ACC112 (cell line): Measurements from ENCODE around the gene PPP1R1C.

Experiments used
- H2AFZ ChIP-seq: fragments of 200-600 bp; sonication (generic); one replicate; pipeline ENCODE4 v1.6.0; 2017; ENCODE audit warnings: antibody characterized with exemption, low read length; ENCODE audit not compliant: unreplicated experiment
- H3K27ac ChIP-seq: fragments of 200-600 bp; sonication (generic); 2 replicates; pipeline ENCODE4 v1.5.1; 2014; ENCODE audit warnings: low read depth, mild to moderate bottlenecking, antibody characterized with exemption, low read length, moderate library complexity
- H3K27me3 ChIP-seq: fragments of 200-600 bp; sonication (generic); 2 replicates; pipeline ENCODE4 v1.6.1; 2014; ENCODE audit warnings: mild to moderate bottlenecking, antibody characterized with exemption, low read length, moderate library complexity, mixed read lengths; ENCODE audit not compliant: insufficient read depth
- H3K36me3 ChIP-seq: fragments of 200-600 bp; sonication (generic); 2 replicates; pipeline ENCODE4 v1.6.1; 2016; ENCODE audit warnings: mild to moderate bottlenecking, antibody characterized with exemption, low read length, moderate library complexity, mixed read lengths; ENCODE audit not compliant: insufficient read depth
- H3K4me1 ChIP-seq: fragments of 200-600 bp; sonication (generic); one replicate; pipeline ENCODE4 v1.6.1; 2016; ENCODE audit warnings: low read length, mixed read lengths; ENCODE audit not compliant: insufficient read depth, unreplicated experiment, control insufficient read depth
- H3K4me3 ChIP-seq: fragments of 200-600 bp; sonication (generic); 2 replicates; pipeline ENCODE4 v1.5.1; 2014; ENCODE audit warnings: mild to moderate bottlenecking, low read depth, low read length
- H3K79me2 ChIP-seq: fragments of 200-600 bp; sonication (generic); one replicate; pipeline ENCODE4 v1.6.0; 2016; ENCODE audit warnings: low read length; ENCODE audit not compliant: control insufficient read depth, unreplicated experiment, insufficient read depth

Gene PPP1R1C

GRCh38 chr2:182067393-182067792, 81.7 kb downstream of the PPP1R1C start:
- H3K4me3 ChIP-seq, result no peak overlapping the region
- H3K27me3 ChIP-seq, result no peaks in the 10 kb centered on the region
- peaks cover 28% of the 10 kb centered on the region for H3K4me1 ChIP-seq
- H3K36me3 ChIP-seq, result no peaks in the 10 kb centered on the region
- H3K27ac ChIP-seq, result peak overlapping the region; percentile 20; the same call in 1 of the 2 replicates
- no peak overlapping the region for H2AFZ ChIP-seq
- H3K79me2 ChIP-seq, result no peaks in the 10 kb centered on the region

GRCh38 chr2:182068811-182069210, 83.2 kb downstream of the PPP1R1C start:
- H3K27me3 ChIP-seq, result no peaks in the 10 kb centered on the region
- no peaks in the 10 kb centered on the region for H3K36me3 ChIP-seq
- H2AFZ ChIP-seq, result no peak overlapping the region
- H3K79me2 ChIP-seq, result no peaks in the 10 kb centered on the region
- peaks cover 28% of the 10 kb centered on the region for H3K4me1 ChIP-seq
- H3K27ac ChIP-seq, result no peak overlapping the region
- H3K4me3 ChIP-seq, result no peak overlapping the region

GRCh38 chr2:182069416-182069815, 83.8 kb downstream of the PPP1R1C start:
- Histone ChIP-seq H3K79me2 (no peaks in the 10 kb centered on the region), H3K27me3 (no peaks in the 10 kb centered on the region), H3K27ac (no peak overlapping the region), H2AFZ (no peak overlapping the region), H3K36me3 (no peaks in the 10 kb centered on the region), H3K4me3 (no peak overlapping the region), H3K4me1 (peaks cover 28% of the 10 kb centered on the region)

GRCh38 chr2:182069908-182070307, 84.3 kb downstream of the PPP1R1C start:
- Histone ChIP-seq H3K4me3 (no peak overlapping the region), H3K27me3 (no peaks in the 10 kb centered on the region), H3K4me1 (peaks cover 28% of the 10 kb centered on the region), H3K36me3 (no peaks in the 10 kb centered on the region), H3K79me2 (no peaks in the 10 kb centered on the region), H2AFZ (no peak overlapping the region), H3K27ac (no peak overlapping the region)

- Histone ChIP-seq H3K27ac (no peak overlapping the region), H3K4me1 (peaks cover 28% of the 10 kb centered on the region), H3K79me2 (no peaks in the 10 kb centered on the region), H3K27me3 (no peaks in the 10 kb centered on the region), H3K4me3 (no peak overlapping the region), H3K36me3 (no peaks in the 10 kb centered on the region), H2AFZ (no peak overlapping the region)
Measured at GRCh38 chr2:182070736-182071135, 85.1 kb downstream of the PPP1R1C start.

GRCh38 chr2:182072861-182073260, 87.2 kb downstream of the PPP1R1C start:
- Histone ChIP-seq H3K36me3 (no peaks in the 10 kb centered on the region), H3K27me3 (no peaks in the 10 kb centered on the region), H3K4me1 (peaks cover 20% of the 10 kb centered on the region), H3K4me3 (no peak overlapping the region), H2AFZ (no peak overlapping the region), H3K79me2 (no peaks in the 10 kb centered on the region), H3K27ac (no peak overlapping the region)

GRCh38 chr2:182073613-182074012, 88.0 kb downstream of the PPP1R1C start:
- Histone ChIP-seq H2AFZ (no peak overlapping the region), H3K27ac (no peak overlapping the region), H3K27me3 (no peaks in the 10 kb centered on the region)

GRCh38 chr2:182077023-182077422, 91.4 kb downstream of the PPP1R1C start:
- Histone ChIP-seq H3K4me1 (peaks cover 11% of the 10 kb centered on the region), H3K27ac (0 out of 2 replicates have a peak overlapping the region, but pooled peaks have one; percentile 17), H3K79me2 (no peaks in the 10 kb centered on the region), H2AFZ (no peak overlapping the region), H3K36me3 (no peaks in the 10 kb centered on the region), H3K4me3 (no peak overlapping the region), H3K27me3 (no peaks in the 10 kb centered on the region)

More at GRCh38 chr2:182073613-182074012, 88.0 kb downstream of the PPP1R1C start:
- Histone ChIP-seq H3K4me1 (peaks cover 18% of the 10 kb centered on the region), H3K79me2 (no peaks in the 10 kb centered on the region), H3K4me3 (no peak overlapping the region), H3K36me3 (no peaks in the 10 kb centered on the region)

GRCh38 chr2:182077448-182078142, 91.9 kb downstream of the PPP1R1C start:
- H3K27me3 ChIP-seq, result no peaks in the 10 kb centered on the region
- H3K27ac ChIP-seq, result 0 out of 2 replicates have a peak overlapping the region, but pooled peaks have one; percentile 4
- H3K79me2 ChIP-seq, result no peaks in the 10 kb centered on the region
- peaks cover 11% of the 10 kb centered on the region for H3K4me1 ChIP-seq
- no peaks in the 10 kb centered on the region for H3K36me3 ChIP-seq
- peak overlapping the region; percentile 47 for H2AFZ ChIP-seq
- H3K4me3 ChIP-seq, result no peak overlapping the region

- Histone ChIP-seq H2AFZ (no peak overlapping the region), H3K27me3 (no peaks in the 10 kb centered on the region), H3K4me3 (no peak overlapping the region), H3K36me3 (no peaks in the 10 kb centered on the region), H3K79me2 (no peaks in the 10 kb centered on the region), H3K4me1 (peaks cover 11% of the 10 kb centered on the region), H3K27ac (no peak overlapping the region)
Measured at GRCh38 chr2:182078988-182079602, 93.4 kb downstream of the PPP1R1C start.

GRCh38 chr2:182080493-182080892, 94.8 kb downstream of the PPP1R1C start:
- Histone ChIP-seq H3K4me1 (peaks cover 11% of the 10 kb centered on the region), H3K4me3 (no peak overlapping the region), H3K79me2 (no peaks in the 10 kb centered on the region), H3K36me3 (no peaks in the 10 kb centered on the region), H3K27me3 (no peaks in the 10 kb centered on the region), H3K27ac (no peak overlapping the region), H2AFZ (no peak overlapping the region)
